ENCODE data around the gene RAPGEF4. TPM values are rescaled to one million over a fixed set of nuclear protein-coding genes. Genes with fewer than 3 reads are reported as not detected.

RAPGEF4 gene
- total and polyA plus RNA-seq, 2 of the 8 experiments (the other 6 are each of a cell fraction or from before 2014, with no cell fraction given): 1.2 to 2.6 TPM

- Histone ChIP-seq H2BK5ac (ENCODE audit: low read depth, low read length) (no peak overlapping the region), H3K27me3 (replicated peaks in 1 of 4; ENCODE audit: control insufficient read depth in 3 of 4, extremely low read depth in 1 of 4, insufficient read depth in 3 of 4, low read length in 3 of 4) (peaks cover 0 to 1% (median 0%) of the 10 kb centered on the region in 4 experiments; a peak in 1 of 7 replicates), H3K14ac (ENCODE audit: insufficient read length) (no peak overlapping the region), H3K79me1 (ENCODE audit: low read depth, low read length) (no peaks in the 10 kb centered on the region), H4K8ac (ENCODE audit: extremely low read depth, insufficient read depth, low read length) (no peak overlapping the region), H3K56ac (replicated peaks; ENCODE audit: insufficient read length, low read depth, low read length) (no peak overlapping the region), H3K4me2 (ENCODE audit: insufficient read depth in 1 of 2, low read depth in 2 of 2, low read length in 2 of 2) (no peak overlapping the region), H3K4me1 (replicated peaks in 1 of 4; ENCODE audit: control insufficient read depth in 3 of 4, insufficient read depth in 4 of 4, low read length in 3 of 4) (no peaks in the 10 kb centered on the region), H3K36me3 (ENCODE audit: control insufficient read depth in 2 of 4, insufficient read depth in 4 of 4, low read length in 3 of 4) (no peaks in the 10 kb centered on the region), H2BK12ac (ENCODE audit: low read depth, low read length) (no peak overlapping the region), H3K23me2 (ENCODE audit: low read depth, low read length) (no peaks in the 10 kb centered on the region), H2AFZ (ENCODE audit: low read length) (no peak overlapping the region), H2BK120ac (replicated peaks; ENCODE audit: low read depth, low read length) (no peak overlapping the region), H4K5ac (ENCODE audit: insufficient read length, low read depth, low read length) (no peak overlapping the region), H3K4me3 (ENCODE audit: extremely low read depth in 1 of 4, insufficient read depth in 2 of 4, low read depth in 3 of 4, low read length in 4 of 4) (no peak overlapping the region), H4K20me1 (replicated peaks in 1 of 2; ENCODE audit: control insufficient read depth in 1 of 2, insufficient read depth in 2 of 2, low read length in 2 of 2) (no peaks in the 10 kb centered on the region), H3K4ac (replicated peaks; ENCODE audit: insufficient read length, low read depth, low read length) (no peak overlapping the region), H3K23ac (ENCODE audit: insufficient read length) (no peak overlapping the region), H3K79me2 (ENCODE audit: control insufficient read depth in 1 of 2, insufficient read depth in 2 of 2, low read length in 2 of 2) (no peaks in the 10 kb centered on the region), H2BK15ac (ENCODE audit: low read length) (no peak overlapping the region), H3K27ac (ENCODE audit: low read depth, low read length) (no peak overlapping the region), H2BK20ac (ENCODE audit: low read length) (no peak overlapping the region), H2AK5ac (ENCODE audit: low read depth, low read length) (no peak overlapping the region), H4K91ac (replicated peaks; ENCODE audit: insufficient read length, low read length) (no peak overlapping the region), H3K18ac (ENCODE audit: extremely low read depth, low read length) (no peak overlapping the region), H3K9ac (replicated peaks in 1 of 4; ENCODE audit: extremely low read depth in 1 of 4, low read depth in 3 of 4, low read length in 3 of 4) (no peak overlapping the region), H3K9me3 (ENCODE audit: insufficient read depth in 2 of 2, low read depth in 1 of 2, low read length in 1 of 2) (0 out of 4 replicates have a peak, but pooled peaks cover 0 to 3% of the 10 kb centered on the region in 2 experiments)
- TF ChIP-seq ASH2L (IDR thresholded peaks at IDR 0.05; ENCODE audit: low read length) (no peak), EZH2 (IDR thresholded peaks at IDR 0.05; ENCODE audit: low read depth, low read length, severe bottlenecking) (no peak), KDM4A (IDR thresholded peaks at IDR 0.05; ENCODE audit: low read depth, low read length, severe bottlenecking) (no peak), TCF12 (IDR thresholded peaks at IDR 0.05; ENCODE audit: low read depth, low read length) (no peak), EP300 (IDR thresholded peaks at IDR 0.05; ENCODE audit: borderline replicate concordance in 1 of 2, low read depth in 2 of 2, low read length in 2 of 2) (no peak), SIRT6 (IDR thresholded peaks at IDR 0.05; ENCODE audit: low read length) (no peak), SIN3A (conservative IDR thresholded peaks at IDR 0.05 in 1 of 2, IDR thresholded peaks at IDR 0.05 in 1 of 2; ENCODE audit: low read depth in 1 of 2, low read length in 2 of 2) (no peak), JUN (IDR thresholded peaks at IDR 0.05; ENCODE audit: low read depth, low read length) (no peak), GABPA (IDR thresholded peaks at IDR 0.05; ENCODE audit: borderline replicate concordance, insufficient read depth, low read length) (no peak), POLR2AphosphoS5 (IDR thresholded peaks at IDR 0.05; ENCODE audit: low read depth, low read length) (no peak), RNF2 (IDR thresholded peaks at IDR 0.05; ENCODE audit: borderline replicate concordance, low read depth, low read length, missing control alignments, poor library complexity, severe bottlenecking) (no peak), ZNF274 (IDR thresholded peaks at IDR 0.05; ENCODE audit: borderline replicate concordance, extremely low read depth, low read length) (no peak), BACH1 (IDR thresholded peaks at IDR 0.05; ENCODE audit: low read length) (no peak), POLR2A (IDR thresholded peaks at IDR 0.05; ENCODE audit: control extremely low read depth in 1 of 2, low read depth in 2 of 2, low read length in 2 of 2) (no peak), KDM1A (IDR thresholded peaks at IDR 0.05; ENCODE audit: borderline replicate concordance, low read length) (no peak), CEBPB (IDR thresholded peaks at IDR 0.05; ENCODE audit: low read depth, low read length) (no peak)
- ChIA-PET CTCF (ENCODE audit: partially characterized antibody) (interaction anchor here (0.6 to 1.4 kb wide), 3 partner anchors 110 to 343 kb away, joined by 3 read pairs; no protein-coding TSS in a partner anchor), POLR2A (ENCODE audit: partially characterized antibody) (interaction anchor here (1.0 kb wide), 1 partner anchor 52 kb away, joined by 3 read pairs; no protein-coding TSS in a partner anchor)
- FAIRE-seq (no peak), DNase-seq (ENCODE audit: low read depth in 1 of 2, low spot score in 2 of 2) (no peak)
Observed at GRCh38 chr2:172770887-172771286, 35.2 kb downstream of the RAPGEF4 start.

Measured in H1 (cell line).